HG03139 (cell line): ENCODE results near the gene REG3G.
"Not testable (repeated sequence)": the region's sequence is repeated elsewhere in the genome, so short reads cannot be mapped to it uniquely, and the experiment has no call there.

Experiments used
- ATAC-seq: cut with Tn5 transposase; IDR thresholded peaks from one replicate; pipeline ENCODE4 v1.9.1; 2021; ENCODE audit not compliant: unreplicated experiment

REG3G gene

GRCh38 chr2:79013629-79014028 is 11.9 kb upstream of the REG3G start:
- ATAC-seq = no peak

- no peak for ATAC-seq
These were observed 9.2 kb upstream of the REG3G start for GRCh38 chr2:79016342-79016741.

GRCh38 chr2:79026061-79026460 is 559 bp downstream of the REG3G start:
- ATAC-seq = no peak

GRCh38 chr2:79039944-79040343 is 14.4 kb downstream of the REG3G start:
- ATAC-seq = no peak

GRCh38 chr2:79041032-79041448 is 15.5 kb downstream of the REG3G start:
- ATAC-seq = no peak

- ATAC-seq = not testable (repeated sequence)
These were observed 28.0 kb downstream of the REG3G start for GRCh38 chr2:79053486-79053885.

GRCh38 chr2:79054769-79055168 is 29.3 kb downstream of the REG3G start:
- ATAC-seq = not testable (repeated sequence)

GRCh38 chr2:79065201-79065600 is 39.7 kb downstream of the REG3G start:
- ATAC-seq = no peak

- ATAC-seq = no peak
These were observed 45.6 kb downstream of the REG3G start for GRCh38 chr2:79071078-79071477.
